GM12864 (cell line): ENCODE measurements around the gene PPM1D.
"Not testable (repeated sequence)": the region's sequence is repeated elsewhere in the genome, so short reads cannot be mapped to it uniquely, and the experiment has no call there.

Experiments used
- DNase-seq: peaks from one replicate; pipeline ENCODE4 v3.0.0-alpha.2; 2011; ENCODE audit warnings: low read depth
- H3K4me3 ChIP-seq: 2 replicates; pipeline ENCODE4 v1.5.1; 2011; ENCODE audit warnings: mild to moderate bottlenecking, low read depth, low read length, control low read depth
- TF ChIP-seq, protein P1 (sequence below): IDR thresholded peaks from 2 replicates; pipeline ENCODE4 v1.5.1; 2011; ENCODE audit warnings: low read depth, mild to moderate bottlenecking, moderate library complexity, low read length, control low read depth, inconsistent platforms; ENCODE audit errors: missing control alignments

PPM1D gene

DNA sequence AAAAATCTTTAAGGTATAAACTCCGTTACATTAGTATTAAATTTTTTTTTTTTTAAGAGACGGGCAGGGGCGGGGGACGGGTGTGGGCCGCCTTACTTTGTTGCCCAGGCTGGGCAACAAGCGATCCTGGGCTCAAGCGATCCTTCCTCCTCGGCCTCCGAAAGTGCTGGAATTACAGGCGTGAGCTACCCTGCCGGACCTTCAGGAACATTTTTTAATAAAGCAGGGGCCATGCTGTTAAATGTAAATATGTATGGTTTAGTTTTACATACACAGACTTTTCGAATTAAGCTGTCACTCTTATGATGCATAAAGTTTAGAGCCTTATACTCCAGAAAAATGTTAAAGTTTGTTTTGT, 2.4 kb downstream of the PPM1D start:
- peak overlapping the region; percentile 62 for H3K4me3 ChIP-seq
- DNase-seq = no peak
- TF ChIP-seq, protein P1, sequence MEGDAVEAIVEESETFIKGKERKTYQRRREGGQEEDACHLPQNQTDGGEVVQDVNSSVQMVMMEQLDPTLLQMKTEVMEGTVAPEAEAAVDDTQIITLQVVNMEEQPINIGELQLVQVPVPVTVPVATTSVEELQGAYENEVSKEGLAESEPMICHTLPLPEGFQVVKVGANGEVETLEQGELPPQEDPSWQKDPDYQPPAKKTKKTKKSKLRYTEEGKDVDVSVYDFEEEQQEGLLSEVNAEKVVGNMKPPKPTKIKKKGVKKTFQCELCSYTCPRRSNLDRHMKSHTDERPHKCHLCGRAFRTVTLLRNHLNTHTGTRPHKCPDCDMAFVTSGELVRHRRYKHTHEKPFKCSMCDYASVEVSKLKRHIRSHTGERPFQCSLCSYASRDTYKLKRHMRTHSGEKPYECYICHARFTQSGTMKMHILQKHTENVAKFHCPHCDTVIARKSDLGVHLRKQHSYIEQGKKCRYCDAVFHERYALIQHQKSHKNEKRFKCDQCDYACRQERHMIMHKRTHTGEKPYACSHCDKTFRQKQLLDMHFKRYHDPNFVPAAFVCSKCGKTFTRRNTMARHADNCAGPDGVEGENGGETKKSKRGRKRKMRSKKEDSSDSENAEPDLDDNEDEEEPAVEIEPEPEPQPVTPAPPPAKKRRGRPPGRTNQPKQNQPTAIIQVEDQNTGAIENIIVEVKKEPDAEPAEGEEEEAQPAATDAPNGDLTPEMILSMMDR = no peak

DNA sequence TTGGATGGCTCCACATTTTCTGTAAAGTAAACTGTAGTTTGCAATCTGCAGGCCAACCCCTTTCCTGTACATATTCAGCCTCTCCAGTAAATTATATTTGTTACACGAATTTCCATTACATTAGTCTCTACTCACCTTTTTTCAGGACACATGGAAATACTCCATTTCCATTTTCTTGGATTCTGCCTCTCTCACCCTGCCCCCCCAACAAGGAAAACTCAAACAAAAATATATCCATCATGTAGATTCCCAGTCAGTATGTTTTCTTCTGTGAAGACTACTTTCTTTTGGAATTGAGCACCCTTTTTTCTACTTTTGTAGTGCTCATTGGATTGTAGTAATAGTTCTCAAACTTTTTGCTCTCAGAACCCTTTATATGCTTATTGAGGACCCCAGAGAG, 2.9 kb downstream of the PPM1D start:
- DNase-seq = no peak

GRCh38 chr17:60603477-60603876, 3.5 kb downstream of the PPM1D start:
- not testable (repeated sequence) for DNase-seq, H3K4me3 ChIP-seq

More for the DNA sequence above, 2.9 kb downstream of the PPM1D start:
- peak overlapping the region; percentile 62; the same call in 1 of the 2 replicates for H3K4me3 ChIP-seq
- TF ChIP-seq, protein P1 = no peak

DNA sequence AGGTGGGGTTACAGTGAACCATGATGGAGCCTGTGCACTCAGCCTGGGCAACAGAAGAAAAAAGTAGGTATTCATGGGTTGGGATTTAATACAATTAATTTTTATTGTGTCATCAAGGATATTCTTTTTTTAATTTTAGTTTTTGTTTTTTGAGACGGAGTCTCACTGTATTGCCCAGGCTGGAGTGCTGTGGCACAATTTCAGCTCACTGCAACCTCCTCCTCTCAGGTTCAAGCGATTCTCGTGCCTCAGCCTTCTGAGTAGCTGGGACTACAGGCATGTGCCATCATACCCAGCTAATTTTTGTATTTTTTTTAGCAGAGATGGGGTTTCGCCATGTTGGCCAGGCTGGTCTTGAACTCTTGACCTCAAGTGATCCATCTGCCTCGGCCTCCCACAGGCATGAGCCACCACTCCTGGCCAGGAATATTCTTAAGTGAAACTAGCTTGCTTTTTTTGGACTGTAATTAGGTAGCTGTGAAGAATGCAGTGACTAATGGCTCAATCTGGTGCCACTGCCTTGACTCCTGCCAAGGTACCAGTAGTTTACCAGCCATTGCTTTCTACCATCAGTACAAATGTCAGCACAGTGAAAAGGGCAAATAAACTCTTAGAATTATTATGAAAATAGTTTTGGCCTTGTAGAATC, 4.8 kb downstream of the PPM1D start:
- no peak overlapping the region for H3K4me3 ChIP-seq
- TF ChIP-seq, protein P1 = no peak
- no peak for DNase-seq

DNA sequence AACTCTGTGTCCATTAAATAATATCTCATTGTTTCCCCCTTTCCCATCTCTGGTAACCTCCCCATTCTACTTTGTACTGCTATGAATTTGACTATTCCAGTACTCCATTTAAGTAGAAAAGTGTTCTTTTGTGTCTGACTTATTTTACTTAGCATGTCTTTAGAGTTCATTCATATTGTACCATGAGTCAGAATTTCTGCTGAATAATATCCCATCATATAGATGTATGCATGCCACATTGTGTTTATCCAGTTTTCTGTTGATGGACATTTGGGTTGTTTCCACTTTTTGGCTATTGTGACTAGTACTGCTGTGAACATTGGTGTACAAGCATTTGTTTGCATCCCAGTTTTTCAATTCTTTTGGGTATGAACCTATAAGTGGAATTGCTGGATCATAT, 6.0 kb downstream of the PPM1D start:
- TF ChIP-seq, protein P1 = no peak
- no peak for DNase-seq
- H3K4me3 ChIP-seq = no peak overlapping the region

GRCh38 chr17:60610473-60610872, 10.5 kb downstream of the PPM1D start:
- TF ChIP-seq, protein P1 = no peak
- no peak for DNase-seq
- no peak overlapping the region for H3K4me3 ChIP-seq

GRCh38 chr17:60611321-60611720, 11.3 kb downstream of the PPM1D start:
- DNase-seq, H3K4me3 ChIP-seq: not testable (repeated sequence)

GRCh38 chr17:60613325-60613724, 13.3 kb downstream of the PPM1D start:
- no peak overlapping the region for H3K4me3 ChIP-seq
- TF ChIP-seq, protein P1 = no peak
- DNase-seq = no peak

DNA sequence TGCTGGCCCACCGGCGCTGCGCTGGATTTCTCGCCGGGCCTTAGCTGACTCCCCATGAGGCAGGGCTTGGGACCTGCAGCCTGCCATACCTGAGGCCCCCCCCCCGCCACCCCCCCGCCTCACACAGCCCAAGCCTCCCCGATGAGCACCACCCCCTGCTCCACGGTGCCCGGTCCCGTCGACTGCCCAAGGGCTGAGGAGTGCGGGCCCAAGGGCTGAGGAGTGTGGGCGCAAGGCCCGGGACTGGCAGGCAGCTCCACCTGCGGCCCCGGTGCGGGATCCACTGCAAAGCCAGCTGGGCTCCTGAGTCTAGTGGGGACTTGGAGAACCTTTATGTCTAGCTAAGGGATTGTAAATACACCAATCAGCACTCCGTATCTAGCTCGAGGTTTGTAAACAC, 13.8 kb downstream of the PPM1D start:
- DNase-seq, H3K4me3 ChIP-seq: not testable (repeated sequence)

DNA sequence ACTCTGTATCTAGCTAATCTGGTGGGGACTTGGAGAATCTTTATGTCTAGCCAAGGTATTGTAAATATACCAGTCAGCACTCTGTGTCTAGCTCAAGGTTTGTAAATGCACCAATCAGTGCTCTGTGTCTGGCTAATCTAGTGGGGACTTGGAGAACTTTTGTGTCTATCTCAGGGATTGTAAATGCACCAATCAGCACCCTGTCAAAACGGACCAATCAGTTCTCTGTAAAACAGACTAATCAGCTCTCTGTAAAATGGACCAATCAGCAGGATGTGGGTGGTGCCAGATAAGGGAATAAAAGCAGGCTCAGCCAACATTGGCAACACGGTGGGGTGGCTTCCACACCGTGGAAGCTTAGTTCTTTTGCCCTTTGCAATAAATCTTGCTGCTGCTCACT, 14.3 kb downstream of the PPM1D start:
- H3K4me3 ChIP-seq, DNase-seq: not testable (repeated sequence)
